NCI-H446 treated with DMSO at 0.1 percent for 48 hours (cell line): ENCODE measurements around the gene USP38.
"Not testable (repeated sequence)": the region's sequence is repeated elsewhere in the genome, so short reads cannot be mapped to it uniquely, and the experiment has no call there.

Source experiments
- DNase-seq: peaks from one replicate; lab custom pipeline; 2025; lab: John Stamatoyannopoulos, UW

The USP38 gene

DNA sequence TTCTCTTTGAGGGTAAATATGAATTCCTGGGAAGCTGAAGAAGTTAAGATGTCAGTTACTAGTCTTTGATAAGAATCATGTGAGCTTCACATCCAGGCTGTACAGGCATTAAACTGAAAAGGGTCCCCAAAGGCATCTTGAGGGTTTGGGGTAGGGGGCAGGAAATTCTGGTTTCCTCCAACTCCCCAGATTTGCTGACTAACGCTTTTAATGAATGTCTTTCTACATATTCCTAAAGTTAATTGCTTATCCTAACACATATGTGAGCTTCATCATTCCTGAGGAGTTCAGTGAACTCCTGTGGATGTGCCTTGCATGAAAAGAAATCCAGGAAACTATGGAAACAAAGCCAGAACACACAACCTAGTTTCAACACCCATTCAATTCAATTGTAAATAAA is 78.1 kb downstream of the USP38 start:
- DNase-seq: no peak

DNA sequence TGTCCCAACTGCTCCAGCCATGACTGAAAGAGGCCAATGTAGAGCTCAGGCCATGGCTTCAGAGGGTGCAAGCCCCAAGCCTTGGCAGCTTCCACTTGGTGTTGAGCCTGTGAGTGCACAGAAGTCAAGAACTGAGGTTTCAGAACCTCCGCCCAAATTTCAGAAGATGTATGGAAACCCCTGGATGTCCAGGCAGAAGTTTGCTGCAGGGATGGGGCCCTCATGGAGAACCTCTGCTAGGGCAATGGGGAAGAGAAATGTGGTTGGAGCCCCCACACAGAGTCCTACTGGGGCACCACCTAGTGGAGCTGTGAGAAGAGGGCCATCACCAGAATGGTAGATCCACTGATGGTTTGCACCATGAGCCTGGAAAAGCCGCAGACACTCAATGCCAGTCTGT is 83.0 kb downstream of the USP38 start:
- DNase-seq: not testable (repeated sequence)

DNA sequence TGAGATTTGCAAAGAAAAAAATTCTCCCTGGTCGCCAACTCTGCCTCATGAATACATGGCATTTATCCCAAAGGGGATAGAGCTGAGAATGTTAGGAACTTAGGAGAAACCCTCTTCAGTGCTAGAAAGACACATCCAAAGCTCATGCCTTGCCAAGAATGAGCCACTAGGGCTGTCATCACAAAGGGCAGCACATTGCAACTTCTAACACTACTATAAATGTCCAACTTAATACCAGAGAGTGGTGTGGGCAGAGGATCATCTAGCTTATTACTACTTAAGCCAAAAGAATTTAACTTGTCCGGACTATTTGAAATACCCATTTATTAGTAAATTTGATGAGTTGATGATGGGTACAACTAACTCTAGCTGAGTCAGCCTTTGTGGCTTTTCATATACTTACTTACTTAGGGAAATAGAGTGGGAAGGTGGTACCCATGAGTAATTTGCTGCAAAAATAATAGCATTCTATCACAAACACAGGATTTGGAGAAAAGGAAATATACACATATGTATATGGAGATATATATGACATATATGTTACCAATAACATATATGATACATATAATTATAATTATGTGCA is 85.6 kb downstream of the USP38 start:
- DNase-seq: peak; percentile 36
